ENCODE data around the gene MLST8.

MLST8 gene

GRCh38 chr16:2236337-2237101, 31.3 kb downstream of the MLST8 start, which contains the start of gene DNASE1L2 (continued):
- TF ChIP-seq ZEB2 (tag by site-specific recombination; IDR thresholded peaks at IDR 0.05) (no peak), ZNF660 (tag by site-specific recombination; IDR thresholded peaks at IDR 0.05) (no peak), ZNF26 (tag by site-specific recombination; IDR thresholded peaks at IDR 0.05) (no peak), ZNF214 (tag by site-specific recombination; IDR thresholded peaks at IDR 0.05; ENCODE audit: borderline replicate concordance) (no peak), ZNF37A (tag by site-specific recombination; IDR thresholded peaks at IDR 0.05) (no peak), ZNF76 (tag by site-specific recombination; IDR thresholded peaks at IDR 0.05; ENCODE audit: borderline replicate concordance, low read depth) (no peak), KLF7 (tag by site-specific recombination; IDR thresholded peaks at IDR 0.05; ENCODE audit: borderline replicate concordance) (peak; percentile 18; the same call in 1 of the 2 replicates), ZNF350 (tag by site-specific recombination; IDR thresholded peaks at IDR 0.05) (no peak), ZBTB7A (tag by site-specific recombination; IDR thresholded peaks at IDR 0.05; ENCODE audit: low read depth) (no peak), ZNF639 (tag by site-specific recombination; IDR thresholded peaks at IDR 0.05) (0 out of 2 replicates have a peak, but pooled peaks have one; percentile 19), KLF10 (tag by site-specific recombination; IDR thresholded peaks at IDR 0.05) (0 out of 2 replicates have a peak, but pooled peaks have one; percentile 19), SP2 (tag by site-specific recombination; IDR thresholded peaks at IDR 0.05) (peak; percentile 26), ZNF843 (tag by site-specific recombination; IDR thresholded peaks at IDR 0.05) (no peak), ZNF2 (tag by site-specific recombination; IDR thresholded peaks at IDR 0.05) (no peak), PRDM2 (tag by site-specific recombination; IDR thresholded peaks at IDR 0.05; ENCODE audit: borderline replicate concordance) (no peak), ZFHX2 (tag by site-specific recombination; conservative IDR thresholded peaks at IDR 0.05) (0 out of 2 replicates have a peak, but pooled peaks have one; percentile 19), ZNF391 (tag by site-specific recombination; IDR thresholded peaks at IDR 0.05; ENCODE audit: borderline replicate concordance, low read depth) (no peak), ZNF621 (tag by site-specific recombination; IDR thresholded peaks at IDR 0.05) (no peak), KLF9 (tag by site-specific recombination; IDR thresholded peaks at IDR 0.05; ENCODE audit: low read depth) (peak; percentile 71), ZNF148 (tag by site-specific recombination; IDR thresholded peaks at IDR 0.05; ENCODE audit: borderline replicate concordance) (no peak), ZBTB48 (tag by site-specific recombination; IDR thresholded peaks at IDR 0.05) (peak; percentile 58), SETDB1 (IDR thresholded peaks at IDR 0.05; ENCODE audit: insufficient read length, low read length) (no peak), ZIC2 (tag by site-specific recombination; IDR thresholded peaks at IDR 0.05) (no peak), ZNF548 (tag by site-specific recombination; IDR thresholded peaks at IDR 0.05) (no peak), SP3 (tag by site-specific recombination; IDR thresholded peaks at IDR 0.05) (peak; percentile 41), ZNF629 (tag by site-specific recombination; IDR thresholded peaks at IDR 0.05) (peak; percentile 23; the same call in 1 of the 2 replicates), YY1 (tag by site-specific recombination; IDR thresholded peaks at IDR 0.05) (no peak), ZNF600 (tag by site-specific recombination; IDR thresholded peaks at IDR 0.05) (peak; percentile 99)

Measured in HEK293 (cell line).